NCI-H2196 (cell line): Measurements from ENCODE around the gene ZNF444.
"Not testable (repeated sequence)": the region's sequence is repeated elsewhere in the genome, so short reads cannot be mapped to it uniquely, and the experiment has no call there.

ENCODE experiments used
- DNase-seq: peaks from one replicate; lab custom pipeline; 2025; ENCODE audit not compliant: unreplicated experiment; lab: John Stamatoyannopoulos, UW

Gene ZNF444

DNA sequence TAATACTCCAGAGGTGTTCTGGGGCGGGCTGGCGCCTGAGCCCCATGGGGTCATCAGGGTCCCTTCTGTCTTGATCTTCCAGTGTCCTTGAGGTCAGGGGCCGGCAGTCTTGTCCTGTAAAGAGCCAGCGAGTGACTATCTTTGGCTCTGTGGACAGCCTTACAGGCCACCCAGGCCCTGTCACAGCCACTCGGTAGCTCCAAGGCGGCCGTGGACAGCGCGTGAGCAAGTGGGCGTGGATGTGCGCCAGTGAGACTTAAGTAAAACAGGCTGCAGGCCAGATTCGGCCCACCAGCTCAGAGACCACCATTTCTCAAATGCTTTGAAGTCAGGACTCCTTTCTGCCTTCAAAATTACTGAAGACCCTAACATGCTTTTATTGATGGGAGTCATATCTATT is 3.7 kb downstream of the ZNF444 start:
- no peak for DNase-seq

GRCh38 chr19:56145698-56146097 is 4.6 kb downstream of the ZNF444 start:
- no peak for DNase-seq

- no peak for DNase-seq
Measured at GRCh38 chr19:56146904-56147303, 5.8 kb downstream of the ZNF444 start.

- DNase-seq, result no peak
Measured at GRCh38 chr19:56147307-56147706, 6.2 kb downstream of the ZNF444 start.

GRCh38 chr19:56148096-56148495 is 7.0 kb downstream of the ZNF444 start:
- DNase-seq, result no peak

GRCh38 chr19:56148955-56149655 is 8.0 kb downstream of the ZNF444 start:
- DNase-seq, result not testable (repeated sequence)

GRCh38 chr19:56149656-56150038 is 8.6 kb downstream of the ZNF444 start:
- no peak for DNase-seq

DNA sequence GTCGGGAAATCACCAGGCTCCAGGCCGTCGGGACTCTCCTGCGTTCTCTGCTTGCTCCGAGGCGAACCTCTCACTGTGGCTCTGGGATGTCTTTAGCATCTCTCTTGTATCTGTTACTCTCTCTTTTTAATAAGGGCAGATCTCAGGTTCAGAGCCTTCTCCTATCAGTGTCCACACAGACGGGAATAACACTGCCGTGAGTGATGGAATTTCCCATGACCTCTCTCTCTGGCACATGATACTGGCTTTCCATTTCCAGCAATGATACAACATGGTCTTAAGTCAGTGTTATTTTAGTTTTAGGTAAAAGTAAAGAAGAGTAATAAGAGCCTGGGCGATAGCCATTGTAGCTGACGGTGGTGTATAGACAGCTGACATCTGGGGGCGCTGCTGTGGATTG is 9.3 kb downstream of the ZNF444 start:
- DNase-seq, result no peak

DNA sequence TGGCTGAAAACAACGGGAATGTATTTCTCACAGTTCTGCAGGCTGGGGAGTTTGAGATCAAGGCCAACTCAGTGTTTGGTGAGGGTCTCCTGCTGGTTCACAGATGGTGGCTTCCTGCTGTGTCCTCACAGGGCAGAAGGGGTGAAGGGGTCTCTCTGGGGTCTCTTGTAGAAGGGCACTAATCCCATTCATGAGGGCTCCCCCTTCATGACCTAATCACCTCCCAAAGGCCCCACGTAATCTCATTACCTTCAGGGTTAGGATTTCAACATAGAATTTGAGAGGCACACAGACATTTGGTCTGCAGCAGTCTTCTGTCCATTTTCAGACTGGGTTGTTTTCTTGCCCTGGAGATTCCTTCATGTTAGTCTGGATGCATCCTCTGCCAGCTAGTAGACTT is 11.6 kb downstream of the ZNF444 start:
- no peak for DNase-seq

GRCh38 chr19:56153507-56153906 is 12.4 kb downstream of the ZNF444 start:
- DNase-seq, result peak; percentile 72

DNA sequence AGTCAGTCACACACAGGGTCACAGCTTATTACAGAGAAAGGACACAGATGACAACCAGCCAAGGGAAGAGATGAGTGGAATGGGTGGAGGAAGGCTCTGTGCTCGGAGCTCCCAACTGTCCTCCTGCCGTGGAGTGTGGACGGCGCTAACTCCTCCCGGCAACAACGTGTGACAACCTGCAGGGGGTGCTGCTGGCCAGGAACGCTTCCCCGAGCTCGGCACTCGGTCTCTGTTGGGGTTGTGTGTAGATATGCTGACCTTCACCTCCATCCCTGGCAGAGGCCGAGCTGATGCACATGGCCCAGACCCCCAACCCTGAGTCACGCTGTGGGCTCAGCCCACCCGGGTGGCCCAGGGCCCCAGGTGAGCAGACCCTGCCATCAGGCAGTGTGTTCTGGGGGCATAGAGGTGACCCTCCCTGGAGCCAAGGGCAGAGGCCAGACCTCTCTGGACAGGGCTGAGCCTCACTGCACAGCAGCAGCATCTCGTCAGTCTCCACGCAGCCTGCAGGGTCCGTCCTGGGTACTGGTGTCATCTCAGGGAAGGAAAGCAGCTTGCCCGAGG is 14.1 kb downstream of the ZNF444 start:
- DNase-seq, result no peak

- no peak for DNase-seq
Measured at GRCh38 chr19:56156768-56157167, 15.7 kb downstream of the ZNF444 start.

- DNase-seq, result no peak
Measured at GRCh38 chr19:56158170-56158757, 17.2 kb downstream of the ZNF444 start.

DNA sequence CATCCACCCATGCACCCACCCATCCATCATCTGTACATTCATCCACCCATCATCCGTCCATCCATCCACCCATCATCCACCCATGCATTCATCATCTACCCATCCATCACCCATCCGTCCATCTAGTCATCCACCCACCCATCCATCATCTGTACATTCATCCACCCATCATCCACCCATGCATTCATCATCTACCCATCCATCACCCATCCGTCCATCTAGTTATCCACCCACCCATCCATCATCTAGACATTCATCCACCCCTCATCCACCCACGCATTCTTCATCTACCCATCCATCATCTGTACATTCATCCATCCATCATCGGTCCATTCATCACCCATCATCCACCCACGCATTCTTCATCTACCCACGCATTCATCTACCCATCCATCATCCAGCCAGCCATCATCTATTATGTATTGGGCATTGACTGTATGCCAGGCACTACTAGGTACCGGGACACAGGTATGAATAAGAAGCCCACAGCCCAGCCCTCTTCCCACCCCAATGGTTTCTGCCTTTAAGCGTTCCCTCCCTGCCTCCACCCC is 18.0 kb downstream of the ZNF444 start:
- DNase-seq, result no peak

GRCh38 chr19:56159622-56160271 is 18.7 kb downstream of the ZNF444 start:
- no peak for DNase-seq

DNA sequence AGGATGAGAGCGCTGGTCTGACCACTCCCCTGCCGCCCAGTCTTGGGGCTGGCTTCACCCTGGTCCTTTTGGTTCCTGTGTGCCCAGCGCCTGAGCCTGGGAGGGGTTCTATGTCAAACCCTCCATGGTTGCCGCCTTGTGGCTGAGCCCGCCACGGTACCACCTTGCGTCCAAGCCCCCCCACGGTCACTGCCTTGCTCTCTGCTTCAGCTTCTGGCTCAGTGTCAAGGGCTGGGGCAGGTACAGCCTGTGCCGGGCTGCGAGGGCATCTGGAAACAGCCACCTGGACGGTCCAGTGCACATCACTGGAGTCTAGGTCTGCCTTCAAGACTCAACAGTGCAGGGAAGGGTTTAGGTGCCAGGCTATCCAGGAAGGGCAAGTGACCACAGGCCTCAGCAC is 20.4 kb downstream of the ZNF444 start:
- DNase-seq, result no peak

- DNase-seq, result no peak
Measured at GRCh38 chr19:56162258-56162657, 21.2 kb downstream of the ZNF444 start.

GRCh38 chr19:56163097-56163496 is 22.0 kb downstream of the ZNF444 start:
- no peak for DNase-seq

DNA sequence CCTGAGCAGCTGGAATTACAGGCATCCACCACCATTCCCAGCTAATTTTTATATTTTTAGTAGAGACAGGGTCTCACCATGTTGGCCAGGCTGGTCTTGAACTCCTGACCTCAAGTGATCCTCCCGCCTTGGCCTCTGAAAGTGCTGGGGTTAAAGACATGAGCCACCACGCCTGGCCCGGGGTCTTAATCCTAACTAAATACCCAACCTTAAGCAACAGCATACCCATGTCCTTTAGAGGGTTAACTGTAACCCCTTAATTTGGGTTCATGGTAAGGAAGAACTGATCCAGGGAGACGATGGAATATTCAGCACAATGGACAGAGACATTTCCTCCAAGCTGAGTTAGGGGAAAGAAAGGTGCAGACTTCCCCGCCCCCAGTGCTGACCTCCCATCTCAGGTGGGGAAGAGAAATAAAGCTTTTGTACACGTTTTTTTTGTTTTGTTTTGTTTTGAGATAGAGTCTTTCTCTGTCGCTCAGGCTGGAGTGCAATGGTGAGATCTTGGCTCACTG is 26.0 kb downstream of the ZNF444 start:
- no peak for DNase-seq

DNA sequence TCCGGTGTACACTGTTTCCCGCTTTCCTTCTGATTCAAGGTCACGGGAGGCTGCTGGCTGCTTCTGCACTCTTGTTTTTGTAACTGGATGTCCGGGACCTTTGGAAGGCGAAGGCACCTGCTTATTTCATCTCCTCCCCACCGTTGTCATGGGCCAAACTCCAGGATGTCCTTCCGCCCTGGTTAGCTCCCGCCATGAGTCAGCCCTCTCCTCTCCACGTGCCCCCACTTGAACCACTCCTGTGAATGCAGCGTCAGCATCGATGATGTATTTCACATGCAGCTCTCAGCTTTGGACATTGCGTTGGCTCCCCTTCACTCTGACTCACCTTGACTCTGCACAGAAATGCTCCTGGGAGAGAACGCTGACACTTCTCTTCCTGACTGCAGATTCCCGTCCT is 29.2 kb downstream of the ZNF444 start:
- peak; percentile 93 for DNase-seq

DNA sequence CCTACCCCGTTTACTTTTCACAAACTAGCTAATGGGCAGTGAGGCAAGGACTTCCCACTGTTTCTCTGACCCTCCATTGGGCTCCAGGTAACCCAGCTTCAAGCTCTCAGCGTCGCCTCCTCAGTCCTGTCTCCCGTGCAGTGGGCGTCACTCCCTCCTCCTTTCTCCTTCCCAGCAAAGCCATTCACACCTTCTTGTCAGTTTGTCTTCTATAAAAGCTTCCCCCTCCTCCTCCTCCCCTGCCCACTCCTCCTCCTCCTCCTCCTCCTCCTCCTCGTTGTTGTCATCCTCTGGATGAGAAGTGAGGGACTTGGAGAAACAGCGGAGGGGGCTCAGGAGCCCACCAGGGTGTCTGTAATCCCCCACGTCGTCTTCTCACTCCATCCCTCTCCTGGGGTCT is 33.0 kb downstream of the ZNF444 start:
- DNase-seq, result no peak

- no peak for DNase-seq
Measured at GRCh38 chr19:56174550-56174949, 33.5 kb downstream of the ZNF444 start.
